ENCODE data around the gene PDCD1. TPM values are rescaled to one million over a fixed set of nuclear protein-coding genes. Genes with fewer than 3 reads are reported as not detected.

The PDCD1 gene
- total and polyA plus RNA-seq, 2 experiments from 2014 or later, result not detected

DNA sequence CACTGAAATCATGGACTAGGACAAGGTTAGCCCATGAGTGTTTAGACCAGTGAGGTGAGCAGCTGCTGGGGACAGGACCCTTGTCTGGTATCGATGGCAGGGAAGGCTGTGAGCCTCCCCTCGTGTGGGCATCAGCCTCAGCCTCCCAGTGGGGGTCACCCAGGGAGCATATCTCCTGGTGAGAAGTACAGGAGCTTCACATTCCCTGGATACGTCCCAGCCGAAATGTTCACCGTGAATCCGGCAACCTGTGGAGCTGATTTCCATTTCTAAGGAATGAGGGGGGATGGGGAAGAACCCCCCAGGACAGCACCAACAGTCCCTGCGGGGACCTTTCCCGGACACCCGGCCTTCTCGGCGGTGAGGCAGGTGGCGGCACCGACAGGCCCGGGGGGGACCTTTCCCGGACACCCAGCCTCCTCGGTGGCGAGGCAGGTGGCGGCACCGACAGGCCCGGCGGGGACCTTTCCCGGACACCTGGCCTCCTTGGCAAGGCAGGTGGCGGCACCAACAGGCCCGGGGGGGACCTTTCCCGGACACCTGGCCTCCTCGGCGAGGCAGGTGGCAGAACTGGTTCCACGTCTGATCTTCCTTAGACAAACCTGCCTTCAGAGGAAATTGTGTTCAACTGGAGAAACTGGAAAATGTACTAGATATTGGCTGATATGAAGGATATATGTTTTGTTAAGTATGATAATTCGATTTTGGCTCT lies 32.0 kb upstream of the PDCD1 start:
- in situ Hi-C loops (cut with MboI), result no loop called here
- Histone ChIP-seq H4K20me1 (ENCODE audit: insufficient read depth) (no peaks in the 10 kb centered on the region), H3K9ac (no peak overlapping the region), H3K9me3 (ENCODE audit: low read depth) (no peaks in the 10 kb centered on the region), H3K4me1 (ENCODE audit: insufficient read depth) (peaks cover 8% of the 10 kb centered on the region), H3K27ac (no peak overlapping the region), H3K9me2 (ENCODE audit: insufficient read depth) (no peaks in the 10 kb centered on the region), H3K4me2 (ENCODE audit: unreplicated experiment) (no peak overlapping the region), H3K36me3 (ENCODE audit: low read depth) (no peaks in the 10 kb centered on the region), H3K4me3 (no peak overlapping the region), H3K79me2 (ENCODE audit: insufficient read depth) (no peaks in the 10 kb centered on the region), H3K27me3 (replicated peaks; ENCODE audit: insufficient read depth) (peaks cover 7% of the 10 kb centered on the region; the same call in 1 of the 2 replicates), H3F3A (ENCODE audit: insufficient read depth) (no peaks in the 10 kb centered on the region), H2AFZ (no peak overlapping the region)
- TF ChIP-seq EZH2phosphoT487 (IDR thresholded peaks at IDR 0.05; ENCODE audit: insufficient read depth, low read depth), result no peak
- no peak for TF ChIP-seq EZH2 (IDR thresholded peaks at IDR 0.05; ENCODE audit: insufficient read depth, poor library complexity, severe bottlenecking)
- DNase-seq, result no peak
- 84 to 88% methylated on average over 26 to 29 of the region's 29 CpGs for WGBS, 2 experiments (ENCODE audit: low coverage in 1 of 2, low lambda C conversion rate in 2 of 2, missing lambda C conversion rate in 2 of 2)

DNA sequence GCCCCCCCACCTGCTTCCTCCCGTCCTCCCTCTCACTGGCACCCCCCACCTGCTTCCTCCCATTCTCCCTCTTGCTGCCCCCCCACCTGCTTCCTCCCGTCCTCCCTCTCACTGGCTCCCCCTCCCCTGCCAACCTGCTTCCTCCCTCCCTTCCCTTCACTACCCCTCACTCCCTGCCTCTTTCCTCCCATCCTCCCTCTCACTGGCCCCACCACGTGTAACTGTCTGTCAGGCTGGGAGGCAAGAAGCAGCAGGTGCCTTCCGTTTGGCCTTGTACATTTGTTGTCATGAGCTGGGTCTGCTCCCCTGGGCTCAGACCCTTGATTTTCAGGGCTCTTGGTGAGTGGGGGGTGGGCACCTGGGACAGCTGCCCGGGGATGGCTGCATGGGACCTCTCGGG lies 29.9 kb upstream of the PDCD1 start:
- 61 to 64% methylated on average over 4 to 6 of the region's 6 CpGs for WGBS, 2 experiments (ENCODE audit: low coverage in 1 of 2, low lambda C conversion rate in 2 of 2, missing lambda C conversion rate in 2 of 2)
- in situ Hi-C loops (cut with MboI), result no loop called here

GRCh38 chr2:241887806-241888522 lies 29.3 kb upstream of the PDCD1 start:
- 89 to 94% methylated on average over 19 to 23 of the region's 24 CpGs for WGBS, 2 experiments (ENCODE audit: low coverage in 1 of 2, low lambda C conversion rate in 2 of 2, missing lambda C conversion rate in 2 of 2)
- Histone ChIP-seq H3K27ac (no peak overlapping the region), H3K9me3 (ENCODE audit: low read depth) (no peaks in the 10 kb centered on the region), H3K4me1 (ENCODE audit: insufficient read depth) (peaks cover 12% of the 10 kb centered on the region), H3K79me2 (ENCODE audit: insufficient read depth) (no peaks in the 10 kb centered on the region), H3K4me3 (no peak overlapping the region), H3F3A (ENCODE audit: insufficient read depth) (peaks cover 7% of the 10 kb centered on the region), H4K20me1 (ENCODE audit: insufficient read depth) (no peaks in the 10 kb centered on the region), H2AFZ (no peak overlapping the region), H3K9me2 (ENCODE audit: insufficient read depth) (no peaks in the 10 kb centered on the region), H3K27me3 (replicated peaks; ENCODE audit: insufficient read depth) (peaks cover 7% of the 10 kb centered on the region; the same call in 1 of the 2 replicates), H3K4me2 (ENCODE audit: unreplicated experiment) (no peak overlapping the region), H3K36me3 (ENCODE audit: low read depth) (no peaks in the 10 kb centered on the region), H3K9ac (no peak overlapping the region)
- DNase-seq, result no peak
- in situ Hi-C loops (cut with MboI), result no loop called here
- no peak for TF ChIP-seq EZH2 (IDR thresholded peaks at IDR 0.05; ENCODE audit: insufficient read depth, poor library complexity, severe bottlenecking)
- no peak for TF ChIP-seq EZH2phosphoT487 (IDR thresholded peaks at IDR 0.05; ENCODE audit: insufficient read depth, low read depth)

More for the DNA sequence above, 29.9 kb upstream of the PDCD1 start:
- no peak for DNase-seq
- Histone ChIP-seq H3K36me3 (ENCODE audit: low read depth) (no peaks in the 10 kb centered on the region), H3K27me3 (replicated peaks; ENCODE audit: insufficient read depth) (peaks cover 7% of the 10 kb centered on the region; the same call in 1 of the 2 replicates), H3K9ac (no peak overlapping the region), H4K20me1 (ENCODE audit: insufficient read depth) (no peaks in the 10 kb centered on the region), H3K79me2 (ENCODE audit: insufficient read depth) (no peaks in the 10 kb centered on the region), H3F3A (ENCODE audit: insufficient read depth) (peaks cover under 1% of the 10 kb centered on the region; the same call in 1 of the 2 replicates), H2AFZ (no peak overlapping the region), H3K9me2 (ENCODE audit: insufficient read depth) (no peaks in the 10 kb centered on the region), H3K4me3 (no peak overlapping the region), H3K9me3 (ENCODE audit: low read depth) (no peaks in the 10 kb centered on the region), H3K4me2 (ENCODE audit: unreplicated experiment) (no peak overlapping the region), H3K27ac (no peak overlapping the region), H3K4me1 (ENCODE audit: insufficient read depth) (peaks cover 8% of the 10 kb centered on the region)
- TF ChIP-seq EZH2phosphoT487 (IDR thresholded peaks at IDR 0.05; ENCODE audit: insufficient read depth, low read depth), result no peak
- TF ChIP-seq EZH2 (IDR thresholded peaks at IDR 0.05; ENCODE audit: insufficient read depth, poor library complexity, severe bottlenecking), result no peak

GRCh38 chr2:241886840-241887447 lies 28.2 kb upstream of the PDCD1 start:
- Histone ChIP-seq H3K4me3 (no peak overlapping the region), H3K4me2 (ENCODE audit: unreplicated experiment) (no peak overlapping the region), H3K36me3 (ENCODE audit: low read depth) (no peaks in the 10 kb centered on the region), H3K4me1 (ENCODE audit: insufficient read depth) (peaks cover 16% of the 10 kb centered on the region), H3K79me2 (ENCODE audit: insufficient read depth) (no peaks in the 10 kb centered on the region), H4K20me1 (ENCODE audit: insufficient read depth) (no peaks in the 10 kb centered on the region), H3K9ac (no peak overlapping the region), H3K9me3 (ENCODE audit: low read depth) (no peaks in the 10 kb centered on the region), H2AFZ (no peak overlapping the region), H3F3A (ENCODE audit: insufficient read depth) (peaks cover 14% of the 10 kb centered on the region), H3K9me2 (ENCODE audit: insufficient read depth) (no peaks in the 10 kb centered on the region), H3K27me3 (replicated peaks; ENCODE audit: insufficient read depth) (peaks cover 7% of the 10 kb centered on the region; the same call in 1 of the 2 replicates), H3K27ac (no peak overlapping the region)
- WGBS, 2 experiments (ENCODE audit: low coverage in 1 of 2, low lambda C conversion rate in 2 of 2, missing lambda C conversion rate in 2 of 2), result 95% methylated on average over 19 of the region's 19 CpGs
- no peak for DNase-seq
- in situ Hi-C loops (cut with MboI), result no loop called here
- no peak for TF ChIP-seq EZH2 (IDR thresholded peaks at IDR 0.05; ENCODE audit: insufficient read depth, poor library complexity, severe bottlenecking)
- no peak for TF ChIP-seq EZH2phosphoT487 (IDR thresholded peaks at IDR 0.05; ENCODE audit: insufficient read depth, low read depth)
